ENCODE results near the gene SLC25A52.

DNA sequence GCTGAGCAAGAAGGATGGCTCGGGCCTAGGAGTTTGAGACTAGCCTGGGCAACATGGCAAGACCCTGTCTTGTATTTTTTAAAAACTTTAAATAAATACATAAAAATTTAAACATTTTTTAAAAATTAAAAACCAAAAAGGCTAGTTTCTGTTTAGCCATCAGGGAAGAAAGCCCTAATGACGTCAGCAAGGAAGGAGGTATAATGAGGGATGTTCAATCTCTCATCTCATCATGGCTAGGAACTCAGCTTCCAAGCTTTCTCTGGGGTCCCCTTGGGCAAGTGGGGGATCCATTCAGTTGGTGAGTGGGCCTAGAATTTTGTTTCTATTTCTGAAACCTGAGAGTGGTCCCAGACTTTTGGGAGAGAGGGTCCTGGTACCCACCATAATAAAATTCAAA lies 35.1 kb upstream of the SLC25A52 start:
- no peak for TF ChIP-seq ZNF114 (CRISPR knock-in tag; IDR thresholded peaks at IDR 0.05)
- TF ChIP-seq EZH2 (IDR thresholded peaks at IDR 0.05; ENCODE audit: low read depth, unreplicated experiment) = no peak
- TF ChIP-seq CTCF (conservative IDR thresholded peaks at IDR 0.05; ENCODE audit: low read depth in 2 of 2) = no peak
- TF ChIP-seq POLR2AphosphoS5 (IDR thresholded peaks at IDR 0.05; ENCODE audit: low read depth) = no peak

Measured in GM23338 (cell line).